ENCODE measurements around the gene COG7.

COG7 gene

GRCh38 chr16:23355106-23355670, 97.8 kb downstream of the COG7 start:
- no peak for DNase-seq

GRCh38 chr16:23354246-23354645, 98.7 kb downstream of the COG7 start:
- DNase-seq: no peak

DNA sequence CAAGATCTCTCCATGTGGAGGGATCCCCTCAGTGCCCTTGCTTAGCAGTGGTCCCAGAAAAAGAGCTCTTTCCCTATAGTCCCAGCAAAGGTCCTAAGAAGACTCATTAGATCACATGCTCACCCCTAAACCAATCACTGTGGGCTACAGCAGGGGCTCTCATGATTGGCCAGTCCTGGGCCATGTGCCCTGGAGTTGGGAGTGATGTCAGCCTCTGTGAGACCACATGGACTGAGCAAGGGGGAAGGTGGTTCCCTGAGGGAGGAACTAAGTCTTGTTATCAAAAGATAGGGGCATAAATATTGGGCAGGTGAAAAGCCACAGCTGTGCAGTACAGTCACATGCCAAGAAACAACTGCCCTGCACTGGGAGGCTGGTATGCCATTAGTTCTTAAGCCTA, 99.5 kb downstream of the COG7 start:
- DNase-seq: no peak

DNA sequence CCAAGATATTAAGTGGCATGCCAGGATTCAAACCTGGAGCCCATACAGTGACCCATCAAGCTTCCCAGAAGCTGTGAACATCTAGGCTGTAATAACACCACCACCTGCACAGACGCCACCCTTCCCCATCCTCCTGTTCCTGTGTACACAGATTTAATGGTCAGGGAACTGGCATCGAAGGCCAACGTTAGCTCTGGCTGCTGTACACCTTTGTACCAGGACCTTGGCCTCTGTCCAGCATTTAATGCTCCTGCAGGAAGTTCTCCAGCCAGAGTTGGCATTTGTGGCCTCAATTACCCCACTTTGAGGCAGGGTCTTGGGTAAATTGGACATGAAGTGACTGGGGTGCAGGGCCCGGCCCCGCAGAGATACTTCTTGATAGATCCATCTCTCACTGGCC, 101.6 kb downstream of the COG7 start:
- DNase-seq: no peak

- no peak for DNase-seq
Observed at GRCh38 chr16:23348579-23349469, 104.2 kb downstream of the COG7 start.

GRCh38 chr16:23345237-23345636, 107.8 kb downstream of the COG7 start:
- no peak for DNase-seq

- no peak for DNase-seq
Observed at GRCh38 chr16:23343643-23344612, 109.1 kb downstream of the COG7 start.

DNA sequence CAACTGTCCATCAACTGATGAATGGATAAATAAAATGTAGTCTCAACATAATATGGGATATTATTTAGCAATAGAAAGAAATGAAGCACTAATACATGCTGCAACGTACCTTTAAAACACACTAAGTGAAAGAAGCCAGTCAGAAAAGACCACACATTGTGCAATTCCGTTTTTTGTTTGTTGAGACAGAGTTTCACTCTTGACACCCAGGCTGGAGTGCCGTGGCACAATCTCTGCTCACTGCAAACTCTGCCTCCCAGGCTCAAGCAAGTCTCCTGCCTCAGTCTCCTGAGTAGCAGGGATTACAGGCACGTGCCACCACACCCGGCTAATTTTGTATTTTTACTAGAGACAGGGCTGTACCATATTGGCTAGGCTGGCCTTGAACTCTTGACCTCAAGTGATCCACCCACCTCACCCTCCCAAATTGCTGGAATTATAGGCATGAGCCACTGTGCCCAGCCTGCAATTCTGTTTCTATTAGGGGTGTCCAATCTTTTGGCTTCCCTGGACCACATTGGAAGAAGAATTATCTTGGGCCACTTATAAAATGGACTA, 110.8 kb downstream of the COG7 start:
- no peak for DNase-seq

- DNase-seq: no peak
Observed at GRCh38 chr16:23339787-23340186, 113.2 kb downstream of the COG7 start.
